COLO668 (cell line): ENCODE measurements around the gene CCNI.
"Not testable (repeated sequence)": the region's sequence is repeated elsewhere in the genome, so short reads cannot be mapped to it uniquely, and the experiment has no call there.

Experiments used
- DNase-seq: peaks from one replicate; lab custom pipeline; 2025; ENCODE audit not compliant: unreplicated experiment; lab: John Stamatoyannopoulos, UW

CCNI gene

GRCh38 chr4:77040854-77041725, 34.7 kb downstream of the CCNI start:
- no peak for DNase-seq

GRCh38 chr4:77040270-77040669, 35.5 kb downstream of the CCNI start:
- DNase-seq, result no peak

GRCh38 chr4:77039796-77040195, 36.0 kb downstream of the CCNI start:
- DNase-seq, result no peak

GRCh38 chr4:77037736-77038135, 38.1 kb downstream of the CCNI start:
- no peak for DNase-seq

GRCh38 chr4:77037168-77037567, 38.6 kb downstream of the CCNI start:
- DNase-seq, result not testable (repeated sequence)

- no peak for DNase-seq
Observed at GRCh38 chr4:77036206-77036605, 39.6 kb downstream of the CCNI start.

GRCh38 chr4:77035153-77035552, 40.6 kb downstream of the CCNI start:
- no peak for DNase-seq

GRCh38 chr4:77031544-77031943, 44.2 kb downstream of the CCNI start:
- no peak for DNase-seq

- DNase-seq, result not testable (repeated sequence)
Observed at GRCh38 chr4:77029757-77030156, 46.0 kb downstream of the CCNI start.

- DNase-seq, result no peak
Observed at GRCh38 chr4:77028246-77028645, 47.5 kb downstream of the CCNI start.

GRCh38 chr4:77026322-77026704, 49.5 kb downstream of the CCNI start:
- DNase-seq, result no peak

GRCh38 chr4:77025643-77026321, 50.0 kb downstream of the CCNI start:
- no peak for DNase-seq

GRCh38 chr4:77023920-77024319, 51.9 kb downstream of the CCNI start:
- no peak for DNase-seq

- DNase-seq, result no peak
Observed at GRCh38 chr4:77022560-77023179, 53.1 kb downstream of the CCNI start.

GRCh38 chr4:77021614-77022089, 54.1 kb downstream of the CCNI start:
- DNase-seq, result no peak

- DNase-seq, result no peak
Observed at GRCh38 chr4:77020017-77020416, 55.8 kb downstream of the CCNI start.

- no peak for DNase-seq
Observed at GRCh38 chr4:77015390-77015789, 60.4 kb downstream of the CCNI start.

- DNase-seq, result no peak
Observed at GRCh38 chr4:77014256-77014655, 61.5 kb downstream of the CCNI start.

GRCh38 chr4:77012726-77013125, 63.1 kb downstream of the CCNI start:
- DNase-seq, result no peak

GRCh38 chr4:77010841-77011354, 64.9 kb downstream of the CCNI start:
- no peak for DNase-seq

GRCh38 chr4:77009511-77010115, 66.2 kb downstream of the CCNI start:
- DNase-seq, result no peak
